GM12874 (cell line): ENCODE measurements around the gene AFF4.

Source experiments
- TF ChIP-seq, protein P1 (sequence below): IDR thresholded peaks from 2 replicates; pipeline ENCODE4 v1.5.1; 2011; ENCODE audit warnings: low read depth, mild to moderate bottlenecking, control low read depth, low read length, moderate library complexity; ENCODE audit not compliant: insufficient read depth

AFF4 gene, protein sequence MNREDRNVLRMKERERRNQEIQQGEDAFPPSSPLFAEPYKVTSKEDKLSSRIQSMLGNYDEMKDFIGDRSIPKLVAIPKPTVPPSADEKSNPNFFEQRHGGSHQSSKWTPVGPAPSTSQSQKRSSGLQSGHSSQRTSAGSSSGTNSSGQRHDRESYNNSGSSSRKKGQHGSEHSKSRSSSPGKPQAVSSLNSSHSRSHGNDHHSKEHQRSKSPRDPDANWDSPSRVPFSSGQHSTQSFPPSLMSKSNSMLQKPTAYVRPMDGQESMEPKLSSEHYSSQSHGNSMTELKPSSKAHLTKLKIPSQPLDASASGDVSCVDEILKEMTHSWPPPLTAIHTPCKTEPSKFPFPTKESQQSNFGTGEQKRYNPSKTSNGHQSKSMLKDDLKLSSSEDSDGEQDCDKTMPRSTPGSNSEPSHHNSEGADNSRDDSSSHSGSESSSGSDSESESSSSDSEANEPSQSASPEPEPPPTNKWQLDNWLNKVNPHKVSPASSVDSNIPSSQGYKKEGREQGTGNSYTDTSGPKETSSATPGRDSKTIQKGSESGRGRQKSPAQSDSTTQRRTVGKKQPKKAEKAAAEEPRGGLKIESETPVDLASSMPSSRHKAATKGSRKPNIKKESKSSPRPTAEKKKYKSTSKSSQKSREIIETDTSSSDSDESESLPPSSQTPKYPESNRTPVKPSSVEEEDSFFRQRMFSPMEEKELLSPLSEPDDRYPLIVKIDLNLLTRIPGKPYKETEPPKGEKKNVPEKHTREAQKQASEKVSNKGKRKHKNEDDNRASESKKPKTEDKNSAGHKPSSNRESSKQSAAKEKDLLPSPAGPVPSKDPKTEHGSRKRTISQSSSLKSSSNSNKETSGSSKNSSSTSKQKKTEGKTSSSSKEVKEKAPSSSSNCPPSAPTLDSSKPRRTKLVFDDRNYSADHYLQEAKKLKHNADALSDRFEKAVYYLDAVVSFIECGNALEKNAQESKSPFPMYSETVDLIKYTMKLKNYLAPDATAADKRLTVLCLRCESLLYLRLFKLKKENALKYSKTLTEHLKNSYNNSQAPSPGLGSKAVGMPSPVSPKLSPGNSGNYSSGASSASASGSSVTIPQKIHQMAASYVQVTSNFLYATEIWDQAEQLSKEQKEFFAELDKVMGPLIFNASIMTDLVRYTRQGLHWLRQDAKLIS

GRCh38 chr5:132963171-132964104 is at the start of gene AFF4:
AFF4 (minus strand) TSS chr5:132963634; CDS start chr5:132937189, 26,445 bp downstream.
- TF ChIP-seq, protein P1, sequence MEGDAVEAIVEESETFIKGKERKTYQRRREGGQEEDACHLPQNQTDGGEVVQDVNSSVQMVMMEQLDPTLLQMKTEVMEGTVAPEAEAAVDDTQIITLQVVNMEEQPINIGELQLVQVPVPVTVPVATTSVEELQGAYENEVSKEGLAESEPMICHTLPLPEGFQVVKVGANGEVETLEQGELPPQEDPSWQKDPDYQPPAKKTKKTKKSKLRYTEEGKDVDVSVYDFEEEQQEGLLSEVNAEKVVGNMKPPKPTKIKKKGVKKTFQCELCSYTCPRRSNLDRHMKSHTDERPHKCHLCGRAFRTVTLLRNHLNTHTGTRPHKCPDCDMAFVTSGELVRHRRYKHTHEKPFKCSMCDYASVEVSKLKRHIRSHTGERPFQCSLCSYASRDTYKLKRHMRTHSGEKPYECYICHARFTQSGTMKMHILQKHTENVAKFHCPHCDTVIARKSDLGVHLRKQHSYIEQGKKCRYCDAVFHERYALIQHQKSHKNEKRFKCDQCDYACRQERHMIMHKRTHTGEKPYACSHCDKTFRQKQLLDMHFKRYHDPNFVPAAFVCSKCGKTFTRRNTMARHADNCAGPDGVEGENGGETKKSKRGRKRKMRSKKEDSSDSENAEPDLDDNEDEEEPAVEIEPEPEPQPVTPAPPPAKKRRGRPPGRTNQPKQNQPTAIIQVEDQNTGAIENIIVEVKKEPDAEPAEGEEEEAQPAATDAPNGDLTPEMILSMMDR, result no peak

- TF ChIP-seq, protein P1, result no peak
Measured at GRCh38 chr5:133006653-133007052, 43.2 kb upstream of the AFF4 start.

- TF ChIP-seq, protein P1, result no peak
Measured at GRCh38 chr5:132999246-132999645, 35.8 kb upstream of the AFF4 start.

DNA sequence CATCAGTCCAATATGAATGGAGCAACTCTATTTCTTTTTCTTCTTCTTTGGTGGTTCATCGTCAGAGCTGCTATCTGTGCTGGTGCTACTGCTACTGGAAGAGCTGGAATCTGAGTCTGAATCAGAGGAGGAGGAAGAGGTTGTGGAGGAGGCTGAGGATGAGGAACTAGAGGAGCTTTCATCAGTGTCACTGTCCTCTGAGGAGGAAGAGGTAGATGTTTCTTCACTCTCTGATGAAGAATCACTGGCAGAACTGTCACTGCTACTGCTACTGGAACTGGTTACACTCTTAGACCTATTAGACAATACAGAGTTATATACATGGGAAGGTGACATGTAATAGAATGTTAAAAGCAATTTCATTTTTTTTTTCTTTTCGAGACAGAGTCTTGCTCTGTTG is 35.1 kb upstream of the AFF4 start:
- TF ChIP-seq, protein P1, result no peak

- TF ChIP-seq, protein P1, result no peak
Measured at GRCh38 chr5:132996307-132996706, 32.9 kb upstream of the AFF4 start.

DNA sequence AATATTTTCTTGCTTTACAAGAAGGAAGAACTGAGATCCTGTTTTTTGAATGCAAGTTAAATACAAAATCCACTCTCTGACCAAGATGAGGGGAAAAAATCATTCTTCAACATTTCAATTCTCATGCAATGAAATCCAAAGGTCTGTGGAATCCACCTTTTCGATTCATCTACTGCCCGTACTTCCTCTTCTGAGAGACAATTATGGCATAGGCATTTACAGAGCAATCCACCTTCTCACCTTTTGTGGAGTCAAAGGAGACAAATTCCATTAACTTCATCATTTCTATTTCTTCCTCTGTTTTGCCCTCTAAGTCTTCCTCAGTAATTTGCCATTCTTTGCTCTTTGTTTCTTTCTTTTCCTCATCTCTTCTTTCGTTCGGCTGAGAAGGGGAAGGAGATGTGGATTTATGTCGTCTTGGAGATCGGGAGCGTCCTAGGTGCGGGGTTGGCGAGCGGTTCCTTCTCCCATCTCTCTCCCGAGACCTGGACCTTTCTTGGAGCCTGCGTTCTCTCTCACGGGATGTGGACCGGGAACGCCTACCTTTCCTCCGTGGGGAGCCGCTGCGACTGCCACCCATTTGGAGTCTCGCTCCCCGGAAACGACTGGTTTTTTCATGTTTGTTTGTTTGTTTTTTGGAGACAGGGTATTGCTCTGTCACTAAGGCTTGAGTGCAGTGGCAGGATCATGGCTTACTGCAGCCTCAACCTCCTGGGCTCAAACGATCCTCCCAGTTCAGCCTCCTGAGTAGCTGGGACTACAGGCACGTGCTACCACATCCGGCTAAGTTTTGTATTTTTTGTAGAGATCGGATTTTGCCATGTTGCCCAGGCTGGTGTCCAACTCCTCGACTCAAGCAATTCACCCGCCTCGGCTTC is 24.3 kb upstream of the AFF4 start:
- TF ChIP-seq, protein P1, result no peak
